HepG2 (cell line): ENCODE results near the gene OTUD7B. TPM values are rescaled to one million over a fixed set of nuclear protein-coding genes. Genes with fewer than 3 reads are reported as not detected.

Experiments used
- ATAC-seq: fragments of 200-7000 bp; cut with Tn5 transposase; 3 replicates; pipeline ENCODE4 v1.9.1; 2020; ENCODE audit warnings: mild to moderate bottlenecking, moderate library complexity
- BruUV-seq: library from RNA; stranded (reverse); fragments of 400-500 nt; replicated peaks from 2 replicates; lab custom pipeline; 2021; lab: Mats Ljungman, UMichigan
- CTCF ChIA-PET: fragments of 300-600 bp; formaldehyde crosslinking; extraction: SDS; loops from one replicate; lab custom pipeline; 2021; ENCODE audit warnings: low total read pairs, inconsistent platforms, low intra/inter-chr PET ratio; lab: Yijun Ruan, JAX
- POLR2A ChIA-PET: fragments of 350-600 bp; sonication (Branson Sonifier 250); formaldehyde crosslinking; loops from one replicate; lab custom pipeline; 2020; ENCODE audit warnings: antibody characterized with exemption, inconsistent platforms; lab: Yijun Ruan, JAX
- DNase-seq: peaks from one replicate; pipeline ENCODE4 v3.0.0-alpha.2; 2015; ENCODE audit warnings: low spot score
- FAIRE-seq: peaks from 3 replicates; lab custom pipeline; 2011; peaks lifted over from hg19 to GRCh38; lab: Jason Lieb, UNC
- H2AFZ ChIP-seq: one replicate; pipeline ENCODE4 v1.6.1; 2011; ENCODE audit warnings: low read length, inconsistent platforms
- H3K27ac ChIP-seq: fragments of 300-600 bp; 3 replicates; pipeline ENCODE4 v1.8.0; 2011; ENCODE audit warnings: mixed run types, mild to moderate bottlenecking, mixed read lengths, low read length, inconsistent platforms; ENCODE audit not compliant: insufficient read depth; ENCODE audit errors: extremely low read length
- H3K27me3 ChIP-seq, 2 experiments: fragments of 200-600 bp in 1 of 2; 2 replicates in 1 of 2; 3 replicates in 1 of 2; pipeline versions ENCODE4 v1.6.0 to v1.8.0; 2011; ENCODE audit warnings: low read length in 2 of 2, mild to moderate bottlenecking in 2 of 2, moderate library complexity in 2 of 2, inconsistent platforms in 1 of 2; ENCODE audit not compliant: insufficient read depth in 2 of 2, control insufficient read depth in 1 of 2
- H3K36me3 ChIP-seq, 2 experiments: fragments of 200-600 bp in 1 of 2; replicated peaks in 1 of 2; 2 replicates in 1 of 2; 3 replicates in 1 of 2; pipeline versions ENCODE4 v1.5.1 to v1.8.0; 2011; ENCODE audit warnings: low read length in 2 of 2, inconsistent platforms in 1 of 2; ENCODE audit not compliant: insufficient read depth in 2 of 2, control insufficient read depth in 1 of 2
- H3K4me1 ChIP-seq: 2 replicates; pipeline ENCODE4 v1.5.1; 2012; ENCODE audit warnings: low read length, inconsistent platforms; ENCODE audit not compliant: insufficient read depth
- H3K4me2 ChIP-seq: 2 replicates; pipeline ENCODE4 v1.6.0; 2011; ENCODE audit warnings: low read depth, low read length, inconsistent platforms
- H3K4me3 ChIP-seq, 3 experiments: fragments of 200-600 bp in 1 of 3; sonication (generic), shearing (Covaris generic) in 1 of 3; replicated peaks in 1 of 3; 2 replicates each; pipeline ENCODE4 v1.5.1; 2011 to 2016; ENCODE audit warnings: low read length in 3 of 3, inconsistent platforms in 2 of 3, low read depth in 2 of 3, mild to moderate bottlenecking in 2 of 3, control low read depth in 1 of 3, mixed read lengths in 1 of 3; ENCODE audit not compliant: insufficient read depth in 1 of 3
- H3K79me2 ChIP-seq: one replicate; pipeline ENCODE4 v1.6.1; 2011; ENCODE audit warnings: low read length, inconsistent platforms; ENCODE audit not compliant: insufficient read depth
- H3K9ac ChIP-seq: 2 replicates; pipeline ENCODE4 v1.6.0; 2011; ENCODE audit warnings: mild to moderate bottlenecking, low read depth, low read length, inconsistent platforms; ENCODE audit not compliant: insufficient read depth
- H3K9me3 ChIP-seq: 2 replicates; pipeline ENCODE4 v1.5.1; 2012; ENCODE audit warnings: mild to moderate bottlenecking, low read length
- H4K20me1 ChIP-seq: 2 replicates; pipeline ENCODE4 v1.6.0; 2011; ENCODE audit warnings: inconsistent platforms, mild to moderate bottlenecking, low read length, moderate library complexity; ENCODE audit not compliant: insufficient read depth
- ATAD3A ChIP-seq: sonication (generic); formaldehyde crosslinking; IDR thresholded peaks from 2 replicates; pipeline ENCODE4 v1.4.0; 2020; ENCODE audit warnings: missing genetic modification reagents
- CEBPB ChIP-seq: IDR thresholded peaks from 2 replicates; pipeline ENCODE4 v1.6.1; 2011; ENCODE audit warnings: low read depth, low read length, improper control_type of control experiment, borderline replicate concordance
- CEBPG ChIP-seq: IDR thresholded peaks from 2 replicates; pipeline ENCODE4 v1.6.1; 2016
- GATAD2A ChIP-seq: IDR thresholded peaks from 2 replicates; pipeline ENCODE4 v1.6.1; 2016
- HOXA3 ChIP-seq: sonication (generic); formaldehyde crosslinking; IDR thresholded peaks from 2 replicates; pipeline ENCODE4 v1.5.0; 2020; ENCODE audit warnings: missing genetic modification reagents
- NR2C2 ChIP-seq: sonication (generic); formaldehyde crosslinking; IDR thresholded peaks from 2 replicates; pipeline ENCODE4 v1.4.0; 2020; ENCODE audit warnings: missing genetic modification reagents, mild to moderate bottlenecking, moderate library complexity, borderline replicate concordance
- NR2F1 ChIP-seq, 2 experiments: fragments of 450-650 bp in 1 of 2; formaldehyde crosslinking in 1 of 2; IDR thresholded peaks; 2 replicates each; pipeline versions ENCODE4 v1.5.0 to v1.6.1; 2016 to 2020; ENCODE audit warnings: mild to moderate bottlenecking in 1 of 2, missing compliant biosample characterization in 1 of 2, missing genetic modification reagents in 1 of 2, moderate library complexity in 1 of 2
- NR2F6 ChIP-seq, 2 experiments: IDR thresholded peaks; 2 replicates each; pipeline ENCODE4 v1.6.1; 2016; ENCODE audit warnings: antibody characterized with exemption in 1 of 2, mild to moderate bottlenecking in 1 of 2
- RARA ChIP-seq: IDR thresholded peaks from 2 replicates; pipeline ENCODE4 v1.6.1; 2016; ENCODE audit warnings: missing genetic modification reagents, missing compliant biosample characterization
- REST ChIP-seq, 2 experiments: IDR thresholded peaks; 2 replicates each; pipeline ENCODE4 v1.6.1; 2011 to 2012; ENCODE audit warnings: low read length in 2 of 2, borderline replicate concordance in 1 of 2, low read depth in 1 of 2, mild to moderate bottlenecking in 1 of 2, moderate library complexity in 1 of 2
- SALL1 ChIP-seq: sonication (generic); formaldehyde crosslinking; IDR thresholded peaks from 2 replicates; pipeline ENCODE4 v1.8.0; 2022; ENCODE audit warnings: mild to moderate bottlenecking, missing genetic modification reagents
- SAP130 ChIP-seq: IDR thresholded peaks from 2 replicates; pipeline ENCODE4 v1.6.1; 2016; ENCODE audit warnings: low read depth
- ZNF136 ChIP-seq: sonication (generic); formaldehyde crosslinking; IDR thresholded peaks from 2 replicates; pipeline ENCODE4 v1.8.1; 2022; ENCODE audit warnings: low read depth, mild to moderate bottlenecking, moderate library complexity, missing genetic modification reagents
- ZNF781 ChIP-seq: sonication (generic); formaldehyde crosslinking; IDR thresholded peaks from 2 replicates; pipeline ENCODE4 v1.5.1; 2020; ENCODE audit warnings: borderline replicate concordance, mild to moderate bottlenecking, missing genetic modification reagents; ENCODE audit errors: not compliant biosample characterization
- WGBS: methylation state at CpG from one replicate; pipeline ENCODE4 v1.1.6; 2017; ENCODE audit warnings: low lambda C conversion rate; 5-methylcytosine and 5-hydroxymethylcytosine counted together
- in situ Hi-C: cut with HindIII; loops from 2 replicates; pipeline ENCODE4 v1.10.0; 2017; ENCODE audit warnings: low pct_unique_long_range_greater_than_20kb; ENCODE audit not compliant: extremely low pct_ligation_motif_present
- intact Hi-C: fragments of 100-400 bp; cut with micrococcal nuclease; formaldehyde crosslinking; loops from one replicate; pipeline ENCODE4 v1.10.0; 2022; ENCODE audit not compliant: unreplicated experiment
- polyA plus RNA-seq, 8 experiments: library from polyadenylated mRNA; depleted of rRNA in 3 of 8; stranded (reverse) in 7 of 8; unstranded in 1 of 8; fragments of >200 nt; fragmentation: Illumina TruSeq in 4 of 8; extraction: Trizol in 4 of 8; gene quantifications; 2 replicates each; pipeline versions ENCODE4 v1.2.1 to v1.2.3, GENCODE V29; 2011 to 2016; ENCODE audit warnings: low read depth in 4 of 8, missing spikeins in 1 of 8, mixed read lengths in 1 of 8; ENCODE audit not compliant: insufficient read depth in 1 of 8
- total RNA-seq, 5 experiments: library from RNA; depleted of rRNA; stranded (reverse); fragments of >200 nt; fragmentation: Illumina TruSeq; extraction: Trizol; gene quantifications; 2 replicates each; pipeline ENCODE4 v1.2.3, GENCODE V29; 2016; ENCODE audit warnings: low read depth in 1 of 5
- TF ChIP-seq, protein P1 (sequence below): IDR thresholded peaks from 2 replicates; pipeline ENCODE4 v1.4.0; 2020; ENCODE audit warnings: mild to moderate bottlenecking, missing genetic modification reagents
- TF ChIP-seq, protein P2 (sequence below): sonication (generic); formaldehyde crosslinking; IDR thresholded peaks from 2 replicates; pipeline ENCODE4 v1.4.0; 2020; ENCODE audit warnings: missing genetic modification reagents, mild to moderate bottlenecking, borderline replicate concordance

Gene OTUD7B
- total and polyA plus RNA-seq, 2 of the 13 experiments (the other 11 are each of a cell fraction or from before 2014, with no cell fraction given) = 5.1 to 11.2 TPM

DNA sequence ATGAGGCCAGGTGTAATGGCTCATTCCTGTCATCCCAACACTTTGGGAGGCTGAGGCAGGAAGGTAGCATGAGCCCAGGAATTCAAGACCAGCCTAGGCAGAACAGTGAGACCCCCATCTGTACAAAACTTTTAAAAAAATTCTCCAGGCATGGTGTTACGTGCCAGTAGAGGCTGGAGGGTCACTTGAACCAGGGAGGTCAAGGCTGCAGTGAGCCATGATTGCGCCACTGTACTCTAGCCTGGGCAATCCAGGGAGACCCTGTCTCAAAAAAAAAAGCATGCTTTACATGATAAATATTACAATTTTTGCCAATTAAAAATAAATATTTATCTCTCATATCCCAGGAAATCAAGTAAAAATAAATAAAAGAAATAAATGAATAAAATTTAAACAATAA, 39.4 kb upstream of the OTUD7B start:
- no peak for FAIRE-seq
- TF ChIP-seq REST (IDR thresholded peaks at IDR 0.05; ENCODE audit: borderline replicate concordance in 1 of 2, low read depth in 1 of 2, low read length in 2 of 2) (no peak), HOXA3 (CRISPR knock-in tag) (peak; percentile 41; the same call in 1 of the 2 replicates), ZNF781 (CRISPR knock-in tag) (no peak), NR2F6 (IDR thresholded peaks at IDR 0.05) (peak; percentile 79), NR2F6 (CRISPR knock-in tag; IDR thresholded peaks at IDR 0.05) (peak; percentile 78), GATAD2A (CRISPR knock-in tag) (peak; percentile 26; the same call in 1 of the 2 replicates), ZNF136 (CRISPR knock-in tag) (no peak), NR2F1 (CRISPR knock-in tag; IDR thresholded peaks at IDR 0.05) (peak; percentile 69 to 76), SALL1 (peak; percentile 50; the same call in 1 of the 2 replicates), SAP130 (CRISPR knock-in tag) (peak; percentile 12; the same call in 1 of the 2 replicates), CEBPB (peak; percentile 65), ATAD3A (CRISPR knock-in tag) (no peak), NR2C2 (CRISPR knock-in tag) (0 out of 2 replicates have a peak, but pooled peaks have one; percentile 10), RARA (peak; percentile 21; the same call in 1 of the 2 replicates), CEBPG (peak; percentile 55)
- TF ChIP-seq, protein P1, sequence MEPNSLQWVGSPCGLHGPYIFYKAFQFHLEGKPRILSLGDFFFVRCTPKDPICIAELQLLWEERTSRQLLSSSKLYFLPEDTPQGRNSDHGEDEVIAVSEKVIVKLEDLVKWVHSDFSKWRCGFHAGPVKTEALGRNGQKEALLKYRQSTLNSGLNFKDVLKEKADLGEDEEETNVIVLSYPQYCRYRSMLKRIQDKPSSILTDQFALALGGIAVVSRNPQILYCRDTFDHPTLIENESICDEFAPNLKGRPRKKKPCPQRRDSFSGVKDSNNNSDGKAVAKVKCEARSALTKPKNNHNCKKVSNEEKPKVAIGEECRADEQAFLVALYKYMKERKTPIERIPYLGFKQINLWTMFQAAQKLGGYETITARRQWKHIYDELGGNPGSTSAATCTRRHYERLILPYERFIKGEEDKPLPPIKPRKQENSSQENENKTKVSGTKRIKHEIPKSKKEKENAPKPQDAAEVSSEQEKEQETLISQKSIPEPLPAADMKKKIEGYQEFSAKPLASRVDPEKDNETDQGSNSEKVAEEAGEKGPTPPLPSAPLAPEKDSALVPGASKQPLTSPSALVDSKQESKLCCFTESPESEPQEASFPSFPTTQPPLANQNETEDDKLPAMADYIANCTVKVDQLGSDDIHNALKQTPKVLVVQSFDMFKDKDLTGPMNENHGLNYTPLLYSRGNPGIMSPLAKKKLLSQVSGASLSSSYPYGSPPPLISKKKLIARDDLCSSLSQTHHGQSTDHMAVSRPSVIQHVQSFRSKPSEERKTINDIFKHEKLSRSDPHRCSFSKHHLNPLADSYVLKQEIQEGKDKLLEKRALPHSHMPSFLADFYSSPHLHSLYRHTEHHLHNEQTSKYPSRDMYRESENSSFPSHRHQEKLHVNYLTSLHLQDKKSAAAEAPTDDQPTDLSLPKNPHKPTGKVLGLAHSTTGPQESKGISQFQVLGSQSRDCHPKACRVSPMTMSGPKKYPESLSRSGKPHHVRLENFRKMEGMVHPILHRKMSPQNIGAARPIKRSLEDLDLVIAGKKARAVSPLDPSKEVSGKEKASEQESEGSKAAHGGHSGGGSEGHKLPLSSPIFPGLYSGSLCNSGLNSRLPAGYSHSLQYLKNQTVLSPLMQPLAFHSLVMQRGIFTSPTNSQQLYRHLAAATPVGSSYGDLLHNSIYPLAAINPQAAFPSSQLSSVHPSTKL (CRISPR knock-in tag) = 0 out of 2 replicates have a peak, but pooled peaks have one; percentile 11
- TF ChIP-seq, protein P2, sequence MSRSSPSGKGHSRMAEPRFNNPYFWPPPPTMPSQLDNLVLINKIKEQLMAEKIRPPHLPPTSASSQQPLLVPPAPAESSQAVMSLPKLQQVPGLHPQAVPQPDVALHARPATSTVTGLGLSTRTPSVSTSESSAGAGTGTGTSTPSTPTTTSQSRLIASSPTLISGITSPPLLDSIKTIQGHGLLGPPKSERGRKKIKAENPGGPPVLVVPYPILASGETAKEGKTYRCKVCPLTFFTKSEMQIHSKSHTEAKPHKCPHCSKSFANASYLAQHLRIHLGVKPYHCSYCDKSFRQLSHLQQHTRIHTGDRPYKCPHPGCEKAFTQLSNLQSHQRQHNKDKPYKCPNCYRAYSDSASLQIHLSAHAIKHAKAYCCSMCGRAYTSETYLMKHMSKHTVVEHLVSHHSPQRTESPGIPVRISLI (CRISPR knock-in tag) = peak; percentile 34; the same call in 1 of the 2 replicates

More for the DNA sequence above, 39.4 kb upstream of the OTUD7B start:
- Histone ChIP-seq H3K27ac (no peak overlapping the region), H3K4me3 (no peak overlapping the region), H4K20me1 (no peaks in the 10 kb centered on the region), H3K9ac (no peak overlapping the region), H3K4me1 (peaks cover 16% of the 10 kb centered on the region; the same call in 1 of the 2 replicates), H3K79me2 (no peaks in the 10 kb centered on the region), H2AFZ (no peak overlapping the region), H3K36me3 (no peaks in the 10 kb centered on the region), H3K4me2 (no peak overlapping the region), H3K9me3 (no peaks in the 10 kb centered on the region), H3K27me3 (no peaks in the 10 kb centered on the region)
- DNase-seq (no peak), ATAC-seq (no peak)
- POLR2A ChIA-PET = interaction anchor here (1.0 to 1.1 kb wide), 2 partner anchors 162 to 163 kb away, joined by 3 to 4 read pairs; a partner anchor contains a TSS
- 52% methylated on average over 2 of the region's 2 CpGs for whole genome bisulfite sequencing
- CTCF ChIA-PET = interaction anchor here (4.4 kb wide), 1 partner anchor 87 kb away, joined by 61 read pairs; no protein-coding TSS in a partner anchor
- in situ Hi-C loops = loop anchor here (5.0 kb wide), 1 partner anchor 88 kb away; no protein-coding TSS in a partner anchor
- intact Hi-C loops = loop anchor here (1.0 to 2.0 kb wide), 3 partner anchors 41 to 162 kb away; no protein-coding TSS in a partner anchor
- BruUV-seq = no TSS peak
